HepG2 (cell line): Measurements from ENCODE around the gene EHBP1. TPM values are rescaled to one million over a fixed set of nuclear protein-coding genes. Genes with fewer than 3 reads are reported as not detected.

Experiments used
- ATAC-seq: fragments of 200-7000 bp; cut with Tn5 transposase; 3 replicates; pipeline ENCODE4 v1.9.1; 2020; ENCODE audit warnings: mild to moderate bottlenecking, moderate library complexity
- BruUV-seq: library from RNA; stranded (reverse); fragments of 400-500 nt; replicated peaks from 2 replicates; lab custom pipeline; 2021; lab: Mats Ljungman, UMichigan
- CTCF ChIA-PET: fragments of 300-600 bp; formaldehyde crosslinking; extraction: SDS; loops from one replicate; lab custom pipeline; 2021; ENCODE audit warnings: low total read pairs, inconsistent platforms, low intra/inter-chr PET ratio; lab: Yijun Ruan, JAX
- POLR2A ChIA-PET: fragments of 350-600 bp; sonication (Branson Sonifier 250); formaldehyde crosslinking; loops from one replicate; lab custom pipeline; 2020; ENCODE audit warnings: antibody characterized with exemption, inconsistent platforms; lab: Yijun Ruan, JAX
- DNase-seq: peaks from one replicate; pipeline ENCODE4 v3.0.0-alpha.2; 2015; ENCODE audit warnings: low spot score
- FAIRE-seq: peaks from 3 replicates; lab custom pipeline; 2011; peaks lifted over from hg19 to GRCh38; lab: Jason Lieb, UNC
- H2AFZ ChIP-seq: one replicate; pipeline ENCODE4 v1.6.1; 2011; ENCODE audit warnings: low read length, inconsistent platforms
- H3K27ac ChIP-seq: fragments of 300-600 bp; 3 replicates; pipeline ENCODE4 v1.8.0; 2011; ENCODE audit warnings: mixed run types, mild to moderate bottlenecking, mixed read lengths, low read length, inconsistent platforms; ENCODE audit not compliant: insufficient read depth; ENCODE audit errors: extremely low read length
- H3K27me3 ChIP-seq, 2 experiments: fragments of 200-600 bp in 1 of 2; 2 replicates in 1 of 2; 3 replicates in 1 of 2; pipeline versions ENCODE4 v1.6.0 to v1.8.0; 2011; ENCODE audit warnings: low read length in 2 of 2, mild to moderate bottlenecking in 2 of 2, moderate library complexity in 2 of 2, inconsistent platforms in 1 of 2; ENCODE audit not compliant: insufficient read depth in 2 of 2, control insufficient read depth in 1 of 2
- H3K36me3 ChIP-seq, 2 experiments: fragments of 200-600 bp in 1 of 2; replicated peaks in 1 of 2; 2 replicates in 1 of 2; 3 replicates in 1 of 2; pipeline versions ENCODE4 v1.5.1 to v1.8.0; 2011; ENCODE audit warnings: low read length in 2 of 2, inconsistent platforms in 1 of 2; ENCODE audit not compliant: insufficient read depth in 2 of 2, control insufficient read depth in 1 of 2
- H3K4me1 ChIP-seq: 2 replicates; pipeline ENCODE4 v1.5.1; 2012; ENCODE audit warnings: low read length, inconsistent platforms; ENCODE audit not compliant: insufficient read depth
- H3K4me2 ChIP-seq: 2 replicates; pipeline ENCODE4 v1.6.0; 2011; ENCODE audit warnings: low read depth, low read length, inconsistent platforms
- H3K4me3 ChIP-seq, 3 experiments: fragments of 200-600 bp in 1 of 3; sonication (generic), shearing (Covaris generic) in 1 of 3; replicated peaks in 1 of 3; 2 replicates each; pipeline ENCODE4 v1.5.1; 2011 to 2016; ENCODE audit warnings: low read length in 3 of 3, inconsistent platforms in 2 of 3, low read depth in 2 of 3, mild to moderate bottlenecking in 2 of 3, control low read depth in 1 of 3, mixed read lengths in 1 of 3; ENCODE audit not compliant: insufficient read depth in 1 of 3
- H3K79me2 ChIP-seq: one replicate; pipeline ENCODE4 v1.6.1; 2011; ENCODE audit warnings: low read length, inconsistent platforms; ENCODE audit not compliant: insufficient read depth
- H3K9ac ChIP-seq: 2 replicates; pipeline ENCODE4 v1.6.0; 2011; ENCODE audit warnings: mild to moderate bottlenecking, low read depth, low read length, inconsistent platforms; ENCODE audit not compliant: insufficient read depth
- H3K9me3 ChIP-seq: 2 replicates; pipeline ENCODE4 v1.5.1; 2012; ENCODE audit warnings: mild to moderate bottlenecking, low read length
- H4K20me1 ChIP-seq: 2 replicates; pipeline ENCODE4 v1.6.0; 2011; ENCODE audit warnings: inconsistent platforms, mild to moderate bottlenecking, low read length, moderate library complexity; ENCODE audit not compliant: insufficient read depth
- CEBPB ChIP-seq: IDR thresholded peaks from 2 replicates; pipeline ENCODE4 v1.6.1; 2011; ENCODE audit warnings: low read depth, low read length, improper control_type of control experiment, borderline replicate concordance
- HOXA9 ChIP-seq: sonication (generic); formaldehyde crosslinking; IDR thresholded peaks from 2 replicates; pipeline ENCODE4 v1.8.1; 2022; ENCODE audit warnings: missing genetic modification reagents, mild to moderate bottlenecking, moderate library complexity, borderline replicate concordance
- RBM22 ChIP-seq: fragments of 200-400 bp; formaldehyde crosslinking; optimal IDR thresholded peaks from 2 replicates; pipeline ENCODE3; 2017; ENCODE audit warnings: mild to moderate bottlenecking, low read length, moderate library complexity
- SIN3B ChIP-seq: fragments of 150-350 bp; IDR thresholded peaks from 2 replicates; pipeline ENCODE4 v1.6.1; 2014; ENCODE audit warnings: low read length
- ZFP82 ChIP-seq: sonication (generic); formaldehyde crosslinking; IDR thresholded peaks from 2 replicates; pipeline ENCODE4 v1.5.1; 2020; ENCODE audit warnings: mild to moderate bottlenecking, missing genetic modification reagents, borderline replicate concordance
- WGBS: methylation state at CpG from one replicate; pipeline ENCODE4 v1.1.6; 2017; ENCODE audit warnings: low lambda C conversion rate; 5-methylcytosine and 5-hydroxymethylcytosine counted together
- in situ Hi-C: cut with HindIII; loops from 2 replicates; pipeline ENCODE4 v1.10.0; 2017; ENCODE audit warnings: low pct_unique_long_range_greater_than_20kb; ENCODE audit not compliant: extremely low pct_ligation_motif_present
- intact Hi-C: fragments of 100-400 bp; cut with micrococcal nuclease; formaldehyde crosslinking; loops from one replicate; pipeline ENCODE4 v1.10.0; 2022; ENCODE audit not compliant: unreplicated experiment
- polyA plus RNA-seq, 8 experiments: library from polyadenylated mRNA; depleted of rRNA in 3 of 8; stranded (reverse) in 7 of 8; unstranded in 1 of 8; fragments of >200 nt; fragmentation: Illumina TruSeq in 4 of 8; extraction: Trizol in 4 of 8; gene quantifications; 2 replicates each; pipeline versions ENCODE4 v1.2.1 to v1.2.3, GENCODE V29; 2011 to 2016; ENCODE audit warnings: low read depth in 4 of 8, missing spikeins in 1 of 8, mixed read lengths in 1 of 8; ENCODE audit not compliant: insufficient read depth in 1 of 8
- total RNA-seq, 5 experiments: library from RNA; depleted of rRNA; stranded (reverse); fragments of >200 nt; fragmentation: Illumina TruSeq; extraction: Trizol; gene quantifications; 2 replicates each; pipeline ENCODE4 v1.2.3, GENCODE V29; 2016; ENCODE audit warnings: low read depth in 1 of 5
- TF ChIP-seq, protein P1 (sequence below): sonication (generic); formaldehyde crosslinking; IDR thresholded peaks from 2 replicates; pipeline ENCODE4 v1.5.0; 2020; ENCODE audit warnings: mild to moderate bottlenecking, missing genetic modification reagents

EHBP1 gene
- total and polyA plus RNA-seq, 2 of the 13 experiments (the other 11 are each of a cell fraction or from before 2014, with no cell fraction given): 93.5 to 146 TPM

DNA sequence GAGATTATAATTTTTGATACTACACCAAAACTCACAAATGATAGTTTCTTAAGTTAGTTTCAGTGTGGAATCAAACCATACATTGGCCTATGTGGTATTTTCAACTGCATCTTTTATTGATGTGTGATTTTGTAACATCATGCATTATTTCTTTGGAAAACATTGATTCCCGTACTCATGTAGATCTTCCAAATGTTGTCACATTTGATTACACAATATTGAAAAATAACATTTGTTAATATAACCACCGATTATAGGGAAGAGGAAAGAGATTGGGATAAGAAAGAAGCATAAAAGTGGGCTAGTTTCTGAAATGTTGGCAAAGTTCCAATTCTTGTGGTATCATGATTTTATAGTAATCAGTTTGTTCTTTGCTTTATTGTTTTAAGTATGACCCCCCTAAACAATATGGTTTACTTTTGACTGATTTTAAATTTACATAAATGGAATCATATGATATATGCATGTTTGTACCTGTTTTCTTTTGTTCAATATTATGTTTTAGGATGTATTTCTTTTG is 227.9 kb downstream of the EHBP1 start:
- in situ Hi-C loops: no loop called here
- no peak for DNase-seq
- ChIA-PET CTCF (no interaction called here), POLR2A (no interaction called here)
- no peak for ATAC-seq
- Histone ChIP-seq H2AFZ (no peak overlapping the region), H4K20me1 (no peaks in the 10 kb centered on the region), H3K4me2 (no peak overlapping the region), H3K27ac (no peak overlapping the region), H3K79me2 (no peaks in the 10 kb centered on the region), H3K4me3 (no peak overlapping the region), H3K4me1 (no peaks in the 10 kb centered on the region), H3K27me3 (no peaks in the 10 kb centered on the region), H3K9ac (no peak overlapping the region), H3K36me3 (peaks cover 8 to 59% of the 10 kb centered on the region in 2 experiments), H3K9me3 (no peaks in the 10 kb centered on the region)
- no peak for FAIRE-seq
- TF ChIP-seq ZFP82 (CRISPR knock-in tag) (no peak), CEBPB (peak; percentile 62; the same call in 1 of the 2 replicates), SIN3B (no peak), HOXA9 (CRISPR knock-in tag) (no peak)
- WGBS: 93% methylated on average over 2 of the region's 2 CpGs
- BruUV-seq: no TSS peak
- intact Hi-C loops: no loop called here

DNA sequence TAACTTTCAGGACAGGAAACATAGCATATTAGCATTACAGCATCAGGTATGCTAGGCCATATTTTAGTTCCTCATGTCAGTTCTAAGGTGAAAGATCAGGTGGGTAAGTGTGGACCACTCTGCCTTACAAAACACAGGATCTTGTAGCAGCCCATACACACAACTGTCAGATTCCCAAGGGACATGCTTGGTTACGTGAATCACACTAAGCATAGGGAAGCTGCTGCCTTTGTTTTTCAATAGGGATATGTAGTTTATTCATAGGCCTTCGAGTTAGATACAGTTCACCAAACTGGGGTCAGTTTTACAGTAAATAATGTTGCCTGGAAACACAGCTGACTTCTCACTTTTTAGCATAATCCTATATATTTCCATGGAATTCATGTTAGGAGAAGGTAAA is 229.0 kb downstream of the EHBP1 start:
- Histone ChIP-seq H3K4me2 (no peak overlapping the region), H3K9me3 (no peaks in the 10 kb centered on the region), H3K79me2 (no peaks in the 10 kb centered on the region), H3K27ac (no peak overlapping the region), H3K27me3 (no peaks in the 10 kb centered on the region), H3K4me3 (no peak overlapping the region), H3K9ac (no peak overlapping the region), H3K36me3 (peaks cover 5 to 51% of the 10 kb centered on the region in 2 experiments), H4K20me1 (no peaks in the 10 kb centered on the region), H3K4me1 (no peaks in the 10 kb centered on the region), H2AFZ (no peak overlapping the region)
- TF ChIP-seq, protein P1, sequence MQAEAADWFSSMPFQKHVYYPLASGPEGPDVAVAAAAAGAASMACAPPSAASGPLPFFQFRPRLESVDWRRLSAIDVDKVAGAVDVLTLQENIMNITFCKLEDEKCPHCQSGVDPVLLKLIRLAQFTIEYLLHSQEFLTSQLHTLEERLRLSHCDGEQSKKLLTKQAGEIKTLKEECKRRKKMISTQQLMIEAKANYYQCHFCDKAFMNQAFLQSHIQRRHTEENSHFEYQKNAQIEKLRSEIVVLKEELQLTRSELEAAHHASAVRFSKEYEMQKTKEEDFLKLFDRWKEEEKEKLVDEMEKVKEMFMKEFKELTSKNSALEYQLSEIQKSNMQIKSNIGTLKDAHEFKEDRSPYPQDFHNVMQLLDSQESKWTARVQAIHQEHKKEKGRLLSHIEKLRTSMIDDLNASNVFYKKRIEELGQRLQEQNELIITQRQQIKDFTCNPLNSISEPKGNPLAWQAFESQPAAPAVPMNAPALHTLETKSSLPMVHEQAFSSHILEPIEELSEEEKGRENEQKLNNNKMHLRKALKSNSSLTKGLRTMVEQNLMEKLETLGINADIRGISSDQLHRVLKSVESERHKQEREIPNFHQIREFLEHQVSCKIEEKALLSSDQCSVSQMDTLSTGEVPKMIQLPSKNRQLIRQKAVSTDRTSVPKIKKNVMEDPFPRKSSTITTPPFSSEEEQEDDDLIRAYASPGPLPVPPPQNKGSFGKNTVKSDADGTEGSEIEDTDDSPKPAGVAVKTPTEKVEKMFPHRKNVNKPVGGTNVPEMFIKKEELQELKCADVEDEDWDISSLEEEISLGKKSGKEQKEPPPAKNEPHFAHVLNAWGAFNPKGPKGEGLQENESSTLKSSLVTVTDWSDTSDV: no peak
- peak; percentile 42 for TF ChIP-seq RBM22
- ATAC-seq (no peak), FAIRE-seq (no peak), DNase-seq (no peak)
- intact Hi-C loops (no loop called here), in situ Hi-C loops (no loop called here)
- no TSS peak for BruUV-seq
- ChIA-PET CTCF (no interaction called here), POLR2A (no interaction called here)
- 95% methylated on average over 2 of the region's 2 CpGs for WGBS
